Mucosa of descending colon (tissue), 3 donors: ENCODE measurements around the gene DLG2. TPM values are rescaled to one million over a fixed set of nuclear protein-coding genes. Genes with fewer than 3 reads are reported as not detected.
"Not testable (repeated sequence)": the region's sequence is repeated elsewhere in the genome, so short reads cannot be mapped to it uniquely, and the experiment has no call there.

Source experiments
- ATAC-seq: fragments of 200-7000 bp; cut with Tn5 transposase; one replicate; pipeline ENCODE4 v1.9.1; 2020; ENCODE audit warnings: mild to moderate bottlenecking, moderate library complexity
- DNase-seq, 3 donors: peaks; one replicate each; pipeline ENCODE4 v3.0.0-alpha.2; 2020
- H3K36me3 ChIP-seq: fragments of 200-600 bp; one replicate; pipeline ENCODE4 v1.8.0; 2021; ENCODE audit warnings: low read depth, mild to moderate bottlenecking
- H3K4me1 ChIP-seq: fragments of 200-600 bp; one replicate; pipeline ENCODE4 v1.8.0; 2021; ENCODE audit warnings: low read depth, mild to moderate bottlenecking
- H3K4me3 ChIP-seq: fragments of 200-600 bp; one replicate; pipeline ENCODE4 v1.8.0; 2021; ENCODE audit warnings: mild to moderate bottlenecking
- H3K9me3 ChIP-seq: fragments of 200-600 bp; one replicate; pipeline ENCODE4 v1.8.0; 2021; ENCODE audit warnings: mild to moderate bottlenecking
- CTCF ChIP-seq: fragments of 200-600 bp; IDR thresholded peaks from one replicate; pipeline ENCODE4 v1.8.0; 2022; ENCODE audit warnings: antibody characterized with exemption, mild to moderate bottlenecking
- intact Hi-C, 2 donors: fragments of 100-400 bp; cut with DNase I in 1 of 2; cut with micrococcal nuclease in 1 of 2; formaldehyde crosslinking; loops; one replicate each; pipeline versions ENCODE4 v1.11.0 to v1.11.1; 2022; cut with DNase I, micrococcal nuclease
- long read RNA-seq, 2 donors: library from polyadenylated mRNA; unstranded; transcript quantifications; one replicate each; pipeline ENCODE4 v2.0.0, GENCODE V29; 2019 to 2021
- total RNA-seq, 3 donors: library from RNA; stranded (reverse); fragmentation: NEBNext Ultra II Directional in 2 of 3; extraction: Animal tissue kit (Norgen Biotek cat#: 25700) in 2 of 3; gene quantifications; one replicate each; pipeline versions ENCODE4 v1.2.1 to v1.2.4, GENCODE V29; 2021 to 2023
- donor health status: DM: no; HTN: no; CAD: no; lungs with moderate emphysema.
- donor health status: DM: no; HTN: no; CAD: no.
- donor health status: DM: no; HTN: yes; CAD: no.

DLG2 gene
- total RNA-seq: 10 to 100 TPM in 1 of 3 donors, 1 to 10 TPM in 2; 2.1 to 11.1 (median 2.4) TPM
- long read RNA-seq, donor 1, partial matches to known transcripts: 2 of 3 reads
- long read RNA-seq, donor 1, other reads (novel, unspliced or antisense): 1 of 3 reads
- long read RNA-seq, donor 2, partial matches to known transcripts: 0 of 1 reads
- long read RNA-seq, donor 2, other reads (novel, unspliced or antisense): 1 of 1 reads

GRCh38 chr11:85627332-85627997 lies at the start of gene DLG2:
Gene DLG2, minus strand, starts transcription at chr11:85627344.
- ATAC-seq (peak; percentile 18), DNase-seq (peak in 1 of 3 donors; percentile 29)
- Histone ChIP-seq H3K4me1 (peaks cover 11% of the 10 kb centered on the region), H3K36me3 (no peaks in the 10 kb centered on the region), H3K4me3 (peak within 1 kb of the TSS; percentile 20), H3K9me3 (no peaks in the 10 kb centered on the region)
- no peak for TF ChIP-seq CTCF
- intact Hi-C loops: no loop called here

GRCh38 chr11:85673393-85673792 lies 46.2 kb upstream of the DLG2 start:
- Histone ChIP-seq H3K36me3 (no peaks in the 10 kb centered on the region), H3K9me3 (peaks cover 5% of the 10 kb centered on the region), H3K4me3 (no peak overlapping the region), H3K4me1 (no peaks in the 10 kb centered on the region)
- no peak for TF ChIP-seq CTCF
- intact Hi-C loops: no loop called here
- no peak for DNase-seq
- no peak for ATAC-seq

GRCh38 chr11:85672105-85672902 lies 45.2 kb upstream of the DLG2 start:
- DNase-seq (no peak), ATAC-seq (no peak)
- peaks cover 5% of the 10 kb centered on the region for H3K9me3 ChIP-seq
- no peaks in the 10 kb centered on the region for H3K4me1 ChIP-seq
- no peak overlapping the region for H3K4me3 ChIP-seq
- intact Hi-C loops: no loop called here
- no peak for TF ChIP-seq CTCF
- no peaks in the 10 kb centered on the region for H3K36me3 ChIP-seq

GRCh38 chr11:85670949-85671663 lies 44.0 kb upstream of the DLG2 start:
- H3K36me3 ChIP-seq, H3K4me3 ChIP-seq, H3K9me3 ChIP-seq, intact Hi-C loops, H3K4me1 ChIP-seq: not testable (repeated sequence)
- DNase-seq: peak in 1 of 3 donors; percentile 20
- peak; percentile 42 for ATAC-seq

GRCh38 chr11:85668157-85668556 lies 41.0 kb upstream of the DLG2 start:
- Histone ChIP-seq H3K9me3 (no peaks in the 10 kb centered on the region), H3K4me3 (no peak overlapping the region), H3K4me1 (peaks cover 9% of the 10 kb centered on the region), H3K36me3 (no peaks in the 10 kb centered on the region)
- DNase-seq: no peak
- no peak for ATAC-seq
- intact Hi-C loops: no loop called here
- TF ChIP-seq CTCF: no peak
